ENCODE results near the gene AMN. TPM values are rescaled to one million over a fixed set of nuclear protein-coding genes. Genes with fewer than 3 reads are reported as not detected.
"Not testable (repeated sequence)": the region's sequence is repeated elsewhere in the genome, so short reads cannot be mapped to it uniquely, and the experiment has no call there.

The AMN gene
- polyA plus RNA-seq (ENCODE audit: insufficient read length in 4 of 4), result 10 to 100 TPM in 3 of 4 donors, under 1 TPM in 1; 0.75 to 42.1 (median 20.2) TPM

DNA sequence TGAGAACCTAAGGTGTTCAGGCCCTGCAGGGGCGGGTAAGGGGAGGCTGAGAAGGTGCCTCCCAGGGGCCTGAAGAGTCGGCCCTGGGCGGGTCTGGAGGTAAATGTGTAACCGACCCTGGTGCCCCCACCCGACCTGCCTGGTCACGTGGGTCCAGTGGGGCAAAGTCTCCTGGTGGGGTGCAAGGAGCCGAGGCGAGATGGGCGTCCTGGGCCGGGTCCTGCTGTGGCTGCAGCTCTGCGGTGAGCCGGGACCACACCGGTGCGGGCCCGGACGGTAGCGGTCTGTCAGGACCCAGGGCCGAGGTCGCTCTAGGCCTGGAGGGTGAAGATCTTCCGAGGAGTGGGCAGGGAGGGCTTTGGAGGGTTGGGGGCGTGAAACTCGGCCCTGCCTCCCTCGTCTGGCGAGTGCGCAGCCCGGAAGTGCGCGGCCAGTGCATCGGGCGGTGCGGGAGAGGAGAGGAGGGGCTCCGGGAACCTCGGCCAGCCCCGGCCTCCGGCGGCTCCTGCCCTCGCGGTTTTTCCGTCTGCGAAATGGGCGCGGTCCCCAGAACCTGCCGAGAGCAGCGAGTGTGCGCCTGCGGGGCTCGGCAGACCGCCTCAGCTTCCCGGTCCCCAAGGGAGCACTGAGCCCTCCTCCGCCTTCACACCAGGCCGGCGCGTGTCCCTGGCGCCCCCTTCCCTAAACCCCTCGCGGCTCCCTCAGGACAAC, at the start of gene AMN:
Gene AMN (plus strand): TSS at position 174 of the 711 bp plus-strand sequence. CDS start 26 bp downstream, at position 200.
- DNase-seq (ENCODE audit: low read depth in 4 of 4, low spot score in 3 of 4), result no peak

GRCh38 chr14:102873131-102873530, 49.3 kb upstream of the AMN start:
- DNase-seq (ENCODE audit: low read depth in 4 of 4, low spot score in 3 of 4), result no peak

- no peak for DNase-seq (ENCODE audit: low read depth in 4 of 4, low spot score in 3 of 4)
Observed at GRCh38 chr14:102873546-102874061, 48.9 kb upstream of the AMN start.

GRCh38 chr14:102875652-102876051, 46.8 kb upstream of the AMN start:
- no peak for DNase-seq (ENCODE audit: low read depth in 4 of 4, low spot score in 3 of 4)

GRCh38 chr14:102877511-102877910, 45.0 kb upstream of the AMN start:
- DNase-seq (ENCODE audit: low read depth in 4 of 4, low spot score in 3 of 4), result not testable (repeated sequence)

DNA sequence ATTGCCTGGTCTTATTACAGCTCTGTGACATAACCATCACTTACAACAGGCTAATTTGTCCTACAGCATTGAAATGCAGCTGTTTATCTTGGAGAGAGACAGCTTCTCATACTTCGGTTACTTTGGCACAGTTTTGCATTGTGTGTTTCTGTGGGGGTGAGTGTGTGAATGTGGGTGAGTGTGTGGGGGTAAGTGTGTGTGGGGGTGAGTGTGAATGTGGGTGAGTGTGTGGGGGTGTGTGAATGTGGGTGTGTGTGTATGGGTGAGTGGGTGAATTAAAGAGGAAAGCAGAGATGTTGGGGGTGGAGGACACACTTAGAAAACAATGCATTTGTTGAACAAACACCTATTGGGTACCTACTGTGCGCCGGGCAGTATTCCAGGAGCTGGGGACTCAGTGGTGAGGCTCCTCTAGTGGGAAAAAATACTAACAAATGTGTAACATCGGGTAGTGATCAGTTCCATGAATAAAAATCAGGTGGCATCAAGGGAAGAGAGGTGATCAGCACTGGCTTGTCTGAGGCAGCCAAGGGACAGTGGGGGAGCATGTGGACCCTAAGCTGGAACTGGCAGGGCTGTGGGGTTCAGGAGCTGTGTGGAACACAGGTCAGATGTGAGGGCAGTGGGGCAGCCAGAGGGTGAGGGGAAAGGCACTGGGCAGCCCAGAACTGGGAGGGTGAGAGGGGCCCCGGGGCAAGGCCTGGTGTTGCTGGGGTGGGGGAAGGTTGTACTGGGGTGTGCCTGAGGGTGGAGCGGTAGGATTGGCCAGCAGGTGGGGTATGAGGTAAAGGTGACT, 44.1 kb upstream of the AMN start:
- DNase-seq (ENCODE audit: low read depth in 4 of 4, low spot score in 3 of 4), result no peak

DNA sequence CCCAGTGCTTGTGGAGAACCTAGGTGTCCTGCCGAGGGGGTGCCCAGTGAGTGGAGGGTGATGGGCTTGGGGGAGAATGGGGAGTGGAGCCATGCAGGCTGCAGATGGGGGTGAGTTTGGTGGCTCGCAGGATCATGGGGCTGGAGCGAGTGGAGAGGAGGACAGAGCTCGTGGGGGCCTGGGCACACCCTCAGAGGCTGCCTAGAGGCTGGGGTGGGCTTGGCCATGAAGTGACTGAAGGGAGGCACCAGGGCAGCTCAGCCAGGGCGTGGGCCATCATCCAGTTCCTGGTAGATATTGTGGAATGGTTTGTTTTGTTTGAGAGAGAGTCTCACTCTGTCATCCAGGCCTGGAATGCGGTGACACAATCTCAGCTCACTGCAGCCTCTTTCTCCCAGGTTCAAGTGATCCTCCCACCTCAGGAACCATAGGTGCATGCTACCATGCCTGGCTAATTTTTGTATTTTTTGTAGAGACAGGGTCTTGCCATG, 43.4 kb upstream of the AMN start:
- no peak for DNase-seq (ENCODE audit: low read depth in 4 of 4, low spot score in 3 of 4)

DNA sequence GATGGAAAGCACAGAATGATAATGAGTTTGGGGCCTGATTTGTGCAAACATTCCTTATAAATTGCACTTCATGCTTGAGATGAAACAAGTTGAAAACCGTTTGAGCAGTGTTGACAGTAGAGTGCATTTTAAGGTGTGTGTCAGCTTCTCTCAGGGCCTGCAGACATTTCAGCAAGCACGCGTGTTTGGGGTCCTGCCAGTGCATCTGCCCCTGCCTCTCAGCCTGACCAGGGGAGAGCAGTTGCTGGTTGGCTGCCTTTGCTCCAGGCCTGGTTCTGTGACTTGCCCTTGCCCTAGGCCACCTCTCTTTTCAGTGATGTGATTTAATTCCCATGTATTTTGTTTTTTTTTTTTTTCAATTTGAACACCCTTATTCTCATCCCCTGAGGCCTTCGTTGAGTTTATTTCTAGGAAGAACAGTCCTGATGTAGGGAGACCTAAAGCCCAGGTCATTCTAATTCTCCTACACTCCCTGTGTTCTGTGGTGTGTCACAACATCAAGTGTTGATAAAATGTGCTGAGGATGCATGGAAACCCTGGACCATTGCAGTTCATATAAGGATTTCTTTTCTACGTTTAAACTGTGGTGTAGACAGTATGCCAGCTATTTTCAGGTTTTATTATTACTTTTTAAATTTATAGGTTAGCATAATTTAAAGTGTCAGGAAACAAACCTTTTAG, 40.1 kb upstream of the AMN start:
- no peak for DNase-seq (ENCODE audit: low read depth in 4 of 4, low spot score in 3 of 4)

DNA sequence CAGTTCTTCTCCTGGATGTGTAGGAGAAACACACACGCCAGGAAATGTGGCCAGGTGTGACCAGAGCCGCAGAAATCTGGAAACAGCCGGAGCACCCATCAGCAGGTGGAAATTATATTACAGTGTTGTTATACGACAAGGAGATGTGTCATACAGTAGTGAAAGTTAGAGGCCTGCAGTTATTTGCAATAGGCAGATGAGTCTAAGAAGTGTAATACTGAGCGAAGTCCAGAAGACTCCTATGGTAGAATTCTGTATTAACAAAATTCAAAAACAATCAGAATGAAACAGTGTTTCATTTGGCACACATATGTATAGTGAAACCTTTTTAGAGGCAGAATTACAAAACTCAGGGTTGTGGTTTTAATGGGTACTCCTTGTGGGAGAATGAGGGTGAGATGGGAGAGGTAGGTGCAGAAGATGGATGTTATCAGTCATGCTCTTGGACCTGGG, 39.3 kb upstream of the AMN start:
- DNase-seq (ENCODE audit: low read depth in 4 of 4, low spot score in 3 of 4), result no peak

DNA sequence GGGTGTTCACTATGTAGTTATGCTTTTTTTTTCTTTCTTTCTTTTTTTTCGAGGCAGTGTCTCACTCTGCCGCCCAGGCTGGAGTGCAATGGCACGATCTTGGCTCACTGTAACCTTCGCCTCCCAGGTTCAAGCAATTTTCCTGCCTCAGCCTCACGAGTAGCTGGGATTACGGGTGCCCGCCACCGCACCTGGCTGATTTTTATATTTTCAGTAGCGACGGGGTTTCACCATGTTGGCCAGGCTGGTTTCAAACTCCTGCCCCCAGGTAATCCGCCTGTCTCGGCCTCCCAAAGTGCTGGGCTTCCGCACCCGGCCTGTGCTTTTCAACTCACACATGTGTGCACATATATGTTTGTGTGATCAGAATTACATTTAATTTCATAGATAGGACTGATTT, 38.9 kb upstream of the AMN start:
- no peak for DNase-seq (ENCODE audit: low read depth in 4 of 4, low spot score in 3 of 4)

DNA sequence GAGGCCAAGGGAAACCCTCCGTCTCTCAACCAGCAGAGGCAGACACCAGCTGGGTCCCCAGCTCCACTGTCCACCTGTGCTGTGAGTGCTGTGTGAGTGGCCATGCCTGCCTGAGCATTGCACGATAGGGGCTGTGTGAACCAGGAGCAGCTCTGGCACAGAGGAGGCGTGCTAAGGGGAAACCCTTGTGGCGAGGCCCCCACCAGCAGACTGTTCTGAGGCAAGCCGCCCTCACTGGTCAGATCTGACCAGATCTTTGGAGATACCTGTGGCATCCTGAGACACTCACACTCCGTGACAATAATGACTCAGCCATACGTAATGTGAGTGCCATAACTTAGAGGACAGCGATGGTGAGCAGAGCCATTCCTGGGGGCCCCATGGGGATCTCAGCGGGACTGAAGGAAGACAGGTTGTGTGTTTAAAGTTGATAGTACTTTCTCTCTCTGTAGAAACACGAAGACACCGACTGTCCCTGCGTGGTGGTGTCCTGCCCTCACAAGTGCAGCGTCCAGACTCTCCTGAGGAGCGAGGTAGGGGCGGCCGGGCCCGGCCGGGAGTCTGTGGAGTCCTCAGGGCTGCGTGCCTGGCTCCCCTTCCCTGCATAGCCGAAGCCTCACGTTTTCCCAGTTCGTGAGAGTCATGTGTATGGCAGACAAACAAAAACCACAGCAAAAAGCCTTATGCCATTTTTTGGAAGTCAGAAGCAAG, 36.6 kb upstream of the AMN start:
- no peak for DNase-seq (ENCODE audit: low read depth in 4 of 4, low spot score in 3 of 4)

DNA sequence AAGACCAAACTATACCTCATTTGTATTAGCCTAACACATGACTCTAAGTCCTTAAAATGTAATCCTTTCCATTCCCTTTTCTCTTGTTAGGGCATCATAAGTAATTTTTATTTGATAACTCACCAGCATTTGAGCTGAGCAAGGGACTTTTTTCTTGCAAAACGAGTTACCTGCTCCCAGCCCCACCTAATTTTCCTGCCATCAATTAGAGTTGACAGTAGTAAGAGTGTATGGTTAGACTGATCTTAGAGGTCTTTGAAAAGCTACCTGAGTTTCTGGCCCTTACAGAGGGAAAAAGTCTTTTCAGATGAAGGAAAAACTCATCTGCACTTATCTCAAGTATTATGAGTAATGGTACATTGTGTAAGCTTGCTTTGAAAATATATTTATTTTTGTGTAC, 33.7 kb upstream of the AMN start:
- no peak for DNase-seq (ENCODE audit: low read depth in 4 of 4, low spot score in 3 of 4)

- no peak for DNase-seq (ENCODE audit: low read depth in 4 of 4, low spot score in 3 of 4)
Observed at GRCh38 chr14:102889615-102890014, 32.8 kb upstream of the AMN start.

DNA sequence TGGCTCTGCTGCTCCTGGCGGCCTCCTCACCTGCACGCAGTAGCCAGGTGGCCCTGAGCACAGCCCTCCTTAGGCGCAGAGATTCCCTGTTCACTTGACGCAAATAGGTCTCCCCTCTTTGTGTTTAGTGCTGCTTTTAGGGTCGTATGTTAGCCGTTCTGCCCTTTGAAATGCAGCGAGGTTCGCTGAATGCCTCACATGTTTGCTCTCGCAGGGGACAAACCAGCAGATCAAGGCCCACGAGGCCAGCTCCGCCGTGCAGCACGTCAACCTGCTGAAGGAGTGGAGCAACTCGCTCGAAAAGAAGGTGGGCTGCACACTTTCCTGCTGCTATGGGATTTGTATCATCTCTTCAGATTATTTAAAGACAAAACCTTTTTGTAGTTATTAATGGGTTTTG, 31.4 kb upstream of the AMN start:
- DNase-seq (ENCODE audit: low read depth in 4 of 4, low spot score in 3 of 4), result no peak

GRCh38 chr14:102891556-102891955, 30.9 kb upstream of the AMN start:
- DNase-seq (ENCODE audit: low read depth in 4 of 4, low spot score in 3 of 4), result no peak

DNA sequence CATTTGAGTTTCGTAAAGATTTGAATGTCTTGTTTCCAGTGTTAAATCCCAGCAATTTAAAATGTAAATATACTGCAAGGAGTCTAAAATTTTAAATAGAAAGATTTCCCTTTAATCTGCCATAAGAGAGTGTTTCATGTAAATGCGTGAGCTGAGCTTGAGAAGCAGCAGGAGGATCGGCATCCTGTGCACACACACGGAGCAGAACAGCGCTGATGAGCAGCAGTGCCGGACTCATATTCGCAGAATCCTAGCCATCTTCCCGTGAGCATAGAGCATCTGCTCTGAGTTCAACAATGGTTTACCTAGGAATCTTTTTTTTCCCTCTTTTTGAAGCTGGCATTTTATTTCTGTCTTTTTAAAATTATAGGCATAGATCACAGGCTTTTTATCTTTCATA, 29.8 kb upstream of the AMN start:
- DNase-seq (ENCODE audit: low read depth in 4 of 4, low spot score in 3 of 4), result no peak

DNA sequence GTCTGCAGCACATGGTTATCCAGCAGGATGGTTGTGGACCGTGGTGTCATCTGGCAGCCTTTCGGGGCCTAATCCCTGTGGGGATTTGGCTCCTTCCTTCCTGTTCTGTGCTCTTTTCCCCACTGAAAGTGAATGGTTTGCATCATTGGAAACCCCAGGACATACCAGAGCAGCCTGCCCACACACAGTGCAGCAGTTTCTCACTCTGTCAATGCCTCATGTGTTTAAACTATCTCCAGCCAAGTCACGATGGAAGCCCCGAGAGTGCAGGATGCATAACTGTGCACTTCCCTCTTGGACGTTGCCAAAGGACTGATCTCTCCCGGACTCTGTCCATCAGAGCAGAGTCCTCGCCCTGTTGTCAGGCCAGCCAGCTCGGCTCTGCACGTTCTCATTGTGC, 29.0 kb upstream of the AMN start:
- DNase-seq (ENCODE audit: low read depth in 4 of 4, low spot score in 3 of 4), result peak in 1 of 4 donors; percentile 7

GRCh38 chr14:102896735-102897134, 25.7 kb upstream of the AMN start:
- DNase-seq (ENCODE audit: low read depth in 4 of 4, low spot score in 3 of 4), result not testable (repeated sequence)

DNA sequence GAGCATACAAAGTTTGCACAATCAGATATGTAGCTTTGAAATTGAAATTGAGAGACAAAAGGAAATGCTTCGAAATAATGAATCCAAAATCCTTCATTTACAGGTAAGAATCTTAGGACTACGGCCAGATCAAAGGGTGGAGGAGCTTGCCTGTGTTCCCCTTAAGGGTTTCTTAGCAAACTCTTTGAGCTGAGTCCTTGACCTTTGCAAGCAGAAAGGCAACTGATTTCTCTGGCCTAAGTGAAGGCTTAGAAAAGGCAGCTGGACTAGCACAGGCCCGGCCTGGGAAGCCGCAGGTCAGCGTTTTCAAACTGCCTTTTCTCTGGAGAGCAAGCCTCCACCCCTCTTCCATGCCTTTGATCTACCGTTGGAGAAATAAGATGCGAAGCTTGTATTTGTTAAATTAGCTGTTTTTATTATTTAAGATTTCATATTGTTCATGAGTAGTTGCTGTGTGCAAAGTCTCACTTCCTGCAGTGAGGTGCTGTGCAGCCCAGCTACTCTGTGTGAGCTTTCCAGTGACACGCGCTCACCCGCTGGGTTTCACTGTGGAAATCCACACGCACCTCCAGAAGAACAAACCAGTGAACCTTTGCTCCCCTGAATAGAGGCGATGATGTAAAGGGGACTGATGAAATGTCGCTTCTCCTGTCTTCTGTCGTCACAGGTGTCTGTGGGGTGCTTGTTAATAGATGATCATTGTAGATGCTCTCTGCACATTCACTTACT, 25.0 kb upstream of the AMN start:
- no peak for DNase-seq (ENCODE audit: low read depth in 4 of 4, low spot score in 3 of 4)

GRCh38 chr14:102898298-102898697, 24.2 kb upstream of the AMN start:
- no peak for DNase-seq (ENCODE audit: low read depth in 4 of 4, low spot score in 3 of 4)
